GM19193 (cell line): Measurements from ENCODE around the gene SMIM44.

Experiments
- POLR2A ChIP-seq: IDR thresholded peaks from 4 replicates; pipeline ENCODE4 v1.6.1; 2011; ENCODE audit not compliant: insufficient read depth, insufficient read length; ENCODE audit errors: extremely low read depth

SMIM44 gene

GRCh38 chr19:3483226-3483628, at the start of gene SMIM44:
SMIM44 (minus strand) TSS chr19:3483441; CDS start chr19:3483403, 38 bp downstream.
- TF ChIP-seq POLR2A = no peak

DNA sequence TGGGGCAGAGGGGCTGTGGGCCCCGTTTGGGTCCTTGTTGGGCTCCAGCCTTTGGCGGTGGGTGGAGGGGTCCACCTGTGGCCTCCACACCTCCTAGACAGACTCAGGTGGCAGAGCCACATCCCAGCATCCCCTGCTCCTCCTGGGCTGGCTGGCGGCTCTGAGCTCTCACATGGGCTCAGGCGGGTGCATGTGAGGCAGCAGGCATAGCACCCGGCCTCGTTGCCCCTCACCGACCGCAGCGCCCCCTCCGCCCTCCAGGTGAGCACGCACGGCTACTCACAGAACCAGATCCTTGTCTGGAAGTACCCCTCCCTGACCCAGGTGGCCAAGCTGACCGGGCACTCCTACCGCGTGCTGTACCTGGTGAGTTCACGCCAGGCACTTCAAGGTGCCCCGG, 49.8 kb upstream of the SMIM44 start:
- no peak for TF ChIP-seq POLR2A

- no peak for TF ChIP-seq POLR2A
Observed at GRCh38 chr19:3532154-3532786, 49.0 kb upstream of the SMIM44 start.

DNA sequence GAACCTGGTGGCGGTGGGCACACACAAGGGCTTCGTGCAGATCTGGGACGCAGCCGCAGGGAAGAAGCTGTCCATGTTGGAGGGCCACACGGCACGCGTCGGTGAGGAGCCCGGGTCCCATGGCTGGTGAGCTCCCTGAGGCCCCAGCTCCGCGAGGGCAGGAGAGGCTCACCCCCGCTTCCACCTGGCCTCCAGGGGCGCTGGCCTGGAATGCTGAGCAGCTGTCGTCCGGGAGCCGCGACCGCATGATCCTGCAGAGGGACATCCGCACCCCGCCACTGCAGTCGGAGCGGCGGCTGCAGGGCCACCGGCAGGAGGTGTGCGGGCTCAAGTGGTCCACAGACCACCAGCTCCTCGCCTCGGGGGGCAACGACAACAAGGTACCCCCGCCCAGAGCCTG, 48.5 kb upstream of the SMIM44 start:
- no peak for TF ChIP-seq POLR2A

- no peak for TF ChIP-seq POLR2A
Observed at GRCh38 chr19:3530389-3530788, 47.1 kb upstream of the SMIM44 start.

GRCh38 chr19:3528539-3529211, 45.4 kb upstream of the SMIM44 start:
- TF ChIP-seq POLR2A = no peak

GRCh38 chr19:3528080-3528479, 44.8 kb upstream of the SMIM44 start:
- TF ChIP-seq POLR2A = no peak

DNA sequence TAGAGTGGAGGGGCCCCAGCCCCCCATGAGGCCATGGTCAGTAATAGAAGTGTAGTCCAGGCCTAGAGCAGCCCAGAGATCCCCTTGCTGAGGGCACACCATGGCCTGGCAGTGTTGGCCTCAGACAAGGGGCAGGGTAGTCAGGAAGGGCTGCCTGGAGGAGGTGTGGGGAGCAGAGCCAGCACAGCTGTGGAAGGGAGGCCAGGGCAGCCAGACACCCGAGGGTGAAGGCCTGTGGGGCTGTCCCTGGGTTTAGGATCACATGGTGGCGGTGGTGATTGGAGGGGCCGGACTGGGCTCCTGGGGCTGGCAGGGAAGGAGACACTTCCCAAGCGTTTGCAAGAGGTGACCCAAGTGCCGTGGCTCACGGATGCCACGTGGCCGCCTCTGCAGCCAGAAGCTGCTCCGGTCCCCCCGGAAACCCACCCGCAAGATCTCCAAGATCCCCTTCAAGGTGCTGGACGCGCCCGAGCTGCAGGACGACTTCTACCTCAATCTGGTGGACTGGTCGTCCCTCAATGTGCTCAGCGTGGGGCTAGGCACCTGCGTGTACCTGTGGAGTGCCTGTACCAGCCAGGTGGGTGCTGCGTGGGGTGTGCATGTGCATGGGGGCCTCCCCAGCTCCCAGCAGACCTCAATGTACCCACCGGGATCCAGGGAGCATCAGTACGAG, 44.1 kb upstream of the SMIM44 start:
- TF ChIP-seq POLR2A = no peak

DNA sequence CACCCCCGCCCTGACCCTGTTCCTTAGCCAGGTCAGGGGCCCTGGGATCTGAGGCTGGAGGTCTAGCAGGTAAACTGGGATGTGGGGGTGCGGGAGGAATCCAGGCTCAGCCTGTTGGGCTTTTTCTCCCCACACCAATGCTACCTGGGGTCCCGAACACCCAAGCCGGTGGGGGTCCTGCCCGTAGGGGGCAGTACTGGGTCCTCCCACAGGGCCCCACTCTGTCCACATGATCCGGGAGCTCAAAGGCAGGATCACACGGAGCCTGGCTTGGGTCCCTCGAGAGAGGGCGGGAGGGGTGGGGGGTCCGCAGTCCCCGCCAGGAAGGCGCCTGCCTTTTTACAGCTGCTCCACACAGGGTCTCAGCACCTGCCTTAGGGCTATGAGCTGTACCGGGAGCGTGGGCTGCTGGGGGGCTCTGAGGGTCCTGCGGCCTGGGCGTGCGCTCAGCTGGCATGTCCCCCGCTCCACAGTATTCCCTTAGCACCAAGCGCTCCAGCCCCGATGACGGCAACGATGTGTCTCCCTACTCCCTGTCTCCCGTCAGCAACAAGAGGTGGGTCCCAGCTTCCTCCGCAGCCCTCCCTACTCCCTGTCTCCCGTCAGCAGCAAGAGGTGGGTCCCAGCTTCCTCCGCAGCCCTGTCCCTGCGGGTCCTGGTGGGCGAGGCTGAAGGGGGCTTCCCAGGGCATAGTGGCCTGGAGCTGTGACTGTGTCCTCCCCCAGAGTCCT, 43.4 kb upstream of the SMIM44 start:
- no peak for TF ChIP-seq POLR2A

DNA sequence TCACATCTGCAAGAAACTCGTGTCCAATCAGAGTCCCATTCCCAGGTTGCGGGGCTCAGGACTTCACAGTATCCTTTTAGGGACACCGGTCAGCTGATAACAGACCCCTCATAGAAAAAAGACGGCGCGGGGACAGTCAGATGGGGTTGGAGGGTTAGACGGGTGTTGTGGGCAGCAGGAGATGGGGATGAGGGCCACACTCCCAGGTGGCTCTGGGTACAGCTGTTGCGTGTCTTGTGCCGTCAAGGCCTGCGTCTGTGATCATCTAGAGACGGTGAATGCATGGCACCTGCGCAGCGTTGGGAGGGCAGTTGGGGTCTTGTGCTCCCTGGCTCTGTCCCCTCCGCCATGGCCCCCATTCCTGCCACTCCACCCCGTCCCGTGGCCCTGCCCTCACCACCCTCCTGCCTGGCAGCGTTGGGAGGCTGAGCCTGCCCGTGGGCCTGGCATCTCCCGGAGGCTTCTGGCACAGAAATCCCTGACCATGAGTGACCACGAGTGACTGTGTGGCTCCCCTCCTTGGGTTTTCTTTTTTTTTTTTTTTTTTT, 41.7 kb upstream of the SMIM44 start:
- TF ChIP-seq POLR2A = no peak

- TF ChIP-seq POLR2A = no peak
Observed at GRCh38 chr19:3524078-3524842, 41.0 kb upstream of the SMIM44 start.

GRCh38 chr19:3523361-3524077, 40.3 kb upstream of the SMIM44 start:
- TF ChIP-seq POLR2A = no peak

DNA sequence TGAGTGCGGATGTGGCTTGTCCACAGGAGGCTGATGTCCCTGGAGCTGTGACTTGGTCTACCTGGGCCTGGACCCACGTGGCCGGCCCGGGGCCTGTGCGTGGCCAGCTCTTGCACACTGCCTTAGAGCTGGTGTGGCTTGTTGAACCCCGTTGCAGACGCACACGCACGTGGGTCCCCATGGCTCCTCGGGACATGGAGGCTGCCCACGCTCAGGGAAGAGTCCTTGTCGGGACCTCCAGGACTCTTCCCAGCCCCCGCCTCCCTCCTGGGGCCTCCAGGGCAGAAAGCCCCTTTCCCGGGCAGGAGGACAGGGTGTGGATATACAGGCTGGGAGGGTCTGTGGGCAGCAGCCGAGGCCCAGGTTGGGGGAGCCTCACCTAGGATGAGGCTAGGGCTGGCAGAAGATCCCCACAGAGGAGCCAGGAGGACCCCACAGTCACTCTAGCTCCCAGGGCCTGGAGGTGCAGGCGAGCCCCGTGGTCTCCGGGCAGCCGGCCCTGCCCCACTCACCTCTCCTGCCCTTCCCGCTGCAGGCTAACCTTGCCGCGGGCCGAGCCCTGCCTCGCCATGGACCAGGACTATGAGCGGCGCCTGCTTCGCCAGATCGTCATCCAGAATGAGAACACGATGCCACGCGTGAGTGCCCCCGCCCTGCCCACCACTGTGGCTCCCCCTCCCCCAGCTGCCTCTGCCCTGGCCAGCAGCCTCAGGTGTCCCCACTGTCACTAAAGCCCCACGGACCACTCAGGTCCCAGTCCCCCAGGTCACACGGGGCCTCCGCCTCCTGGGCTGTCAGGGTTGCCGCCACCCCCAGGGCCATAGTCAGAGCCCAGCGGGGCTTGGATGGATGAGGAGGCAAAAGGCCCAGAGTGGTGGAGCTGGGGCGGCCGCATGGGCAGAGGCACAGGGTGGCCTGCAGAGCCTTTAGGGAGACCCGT, 39.5 kb upstream of the SMIM44 start:
- TF ChIP-seq POLR2A = no peak
